Spleen (tissue), 7 donors: ENCODE measurements around the gene HTATIP2.

Experiments
- CTCF ChIP-seq, 11 experiments: fragments of 200-600 bp in 7 of 11; fragments of 450-650 bp in 4 of 11; sonication (generic) in 4 of 11; IDR thresholded peaks in 8 of 11; conservative IDR thresholded peaks in 3 of 11; 1 replicate in 7 of 11; 2 replicates in 4 of 11; pipeline versions ENCODE4 v1.4.0 to v1.8.0; 2016 to 2021; ENCODE audit warnings: antibody characterized with exemption in 11 of 11, inconsistent platforms in 4 of 11, mild to moderate bottlenecking in 1 of 11
- POLR2A ChIP-seq, 3 donors: fragments of 450-650 bp; IDR thresholded peaks; one replicate each; pipeline ENCODE4 v1.5.1; 2017; ENCODE audit warnings: antibody characterized with exemption in 3 of 3, mild to moderate bottlenecking in 1 of 3
- donor health status: DM: no; HTN: no; CAD: no; lungs with moderate emphysema.
- donor health status: DM: no; HTN: no; CAD: no.
- donor health status: DM: no; HTN: no; CAD: no.

GRCh38 chr11:20363149-20363499 is 390 bp upstream of the HTATIP2 start:
- TF ChIP-seq POLR2A (IDR thresholded peaks at IDR 0.05): no peak
- no peak for TF ChIP-seq CTCF (IDR thresholded peaks at IDR 0.05 in 8 of 11, conservative IDR thresholded peaks at IDR 0.05 in 3 of 11)
